ENCODE results near the gene DESI2.

GRCh38 chr1:244674446-244674845, 21.5 kb downstream of the DESI2 start:
- TF ChIP-seq CTCF (IDR thresholded peaks at IDR 0.05; ENCODE audit: low read length) (no peak), EZH2 (optimal IDR thresholded peaks at IDR 0.05; ENCODE audit: low read depth, low read length) (no peak), EZH2phosphoT487 (IDR thresholded peaks at IDR 0.05; ENCODE audit: low read length) (no peak)
